Spleen (tissue), 7 donors: ENCODE data around the gene SUSD2.

ENCODE experiments used
- CTCF ChIP-seq, 11 experiments: fragments of 200-600 bp in 7 of 11; fragments of 450-650 bp in 4 of 11; sonication (generic) in 4 of 11; IDR thresholded peaks in 8 of 11; conservative IDR thresholded peaks in 3 of 11; 1 replicate in 7 of 11; 2 replicates in 4 of 11; pipeline versions ENCODE4 v1.4.0 to v1.8.0; 2016 to 2021; ENCODE audit warnings: antibody characterized with exemption in 11 of 11, inconsistent platforms in 4 of 11, mild to moderate bottlenecking in 1 of 11
- POLR2A ChIP-seq, 3 donors: fragments of 450-650 bp; IDR thresholded peaks; one replicate each; pipeline ENCODE4 v1.5.1; 2017; ENCODE audit warnings: antibody characterized with exemption in 3 of 3, mild to moderate bottlenecking in 1 of 3
- POLR2AphosphoS5 ChIP-seq, 3 donors: sonication (generic); formaldehyde crosslinking; IDR thresholded peaks; one replicate each; pipeline ENCODE4 v1.5.1; 2017; ENCODE audit warnings: antibody characterized with exemption in 3 of 3
- donor health status: DM: no; HTN: no; CAD: no; lungs with moderate emphysema.
- donor health status: DM: no; HTN: no; CAD: no.
- donor health status: DM: no; HTN: no; CAD: no.

DNA sequence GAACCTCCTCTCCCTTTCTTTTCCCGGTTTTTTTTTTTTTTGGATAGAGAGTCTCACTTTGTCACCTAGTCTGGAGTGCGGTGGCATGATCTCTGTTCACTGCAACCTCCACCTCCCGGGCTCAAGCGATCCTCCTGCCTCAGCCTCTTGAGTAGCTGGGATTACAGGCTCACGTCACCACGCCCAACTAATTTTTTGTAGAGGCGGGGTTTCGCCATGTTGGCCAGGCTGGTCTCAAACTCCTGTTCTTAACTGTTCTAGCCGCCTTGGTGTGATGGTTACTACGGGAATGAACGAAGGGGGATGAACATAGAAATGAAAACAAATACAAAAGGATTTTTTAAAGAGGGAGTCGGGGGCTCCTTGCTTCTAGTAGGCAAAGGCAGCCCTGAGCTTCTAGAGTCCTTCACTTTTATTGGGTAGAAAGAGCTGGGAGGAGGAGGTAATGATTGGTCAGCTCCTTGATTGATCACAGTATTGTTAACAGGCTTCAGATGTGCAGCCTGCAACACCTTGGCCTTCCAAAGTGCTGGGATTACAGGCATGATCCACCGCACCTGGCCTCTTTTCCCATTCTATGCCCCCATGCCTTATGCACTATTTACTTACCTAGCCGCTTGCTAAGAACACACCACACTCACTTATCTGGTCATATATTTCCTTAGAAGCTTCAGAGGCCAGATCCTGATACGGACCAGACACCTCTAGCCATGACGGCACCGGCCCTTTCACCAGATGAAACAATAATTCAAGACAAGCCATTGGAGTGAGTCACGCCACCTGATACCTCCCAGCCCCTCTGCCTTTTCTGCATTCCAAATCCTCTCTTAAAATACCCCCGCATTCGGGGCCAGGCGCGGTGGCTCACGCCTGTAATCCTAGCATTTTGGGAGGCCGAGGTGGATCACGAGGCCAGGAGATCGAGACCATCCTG is 20.7 kb downstream of the SUSD2 start:
- TF ChIP-seq CTCF (IDR thresholded peaks at IDR 0.05 in 8 of 11, conservative IDR thresholded peaks at IDR 0.05 in 3 of 11) = no peak
- TF ChIP-seq POLR2A (IDR thresholded peaks at IDR 0.05) = no peak
- no peak for TF ChIP-seq POLR2AphosphoS5 (IDR thresholded peaks at IDR 0.05)
